ENCODE measurements around the gene TSTD2.

The TSTD2 gene

GRCh38 chr9:97602430-97602829 lies 30.7 kb downstream of the TSTD2 start (continued):
- no peak for TF ChIP-seq CREB5 (CRISPR knock-in tag; IDR thresholded peaks at IDR 0.05; ENCODE audit: low read depth)
- TF ChIP-seq TCF4 (CRISPR knock-in tag; IDR thresholded peaks at IDR 0.05; ENCODE audit: borderline replicate concordance), result no peak

- TF ChIP-seq ZFP3 (CRISPR knock-in tag; IDR thresholded peaks at IDR 0.05), result no peak
- TF ChIP-seq ZNF8 (CRISPR knock-in tag; IDR thresholded peaks at IDR 0.05), result no peak
- TF ChIP-seq PPARA (CRISPR knock-in tag; IDR thresholded peaks at IDR 0.05; ENCODE audit: borderline replicate concordance), result no peak
- no peak for TF ChIP-seq CREB5 (CRISPR knock-in tag; IDR thresholded peaks at IDR 0.05; ENCODE audit: low read depth)
- no peak for TF ChIP-seq SNAI2 (CRISPR knock-in tag; IDR thresholded peaks at IDR 0.05)
- TF ChIP-seq ARNTL (CRISPR knock-in tag; IDR thresholded peaks at IDR 0.05; ENCODE audit: borderline replicate concordance, low read depth), result no peak
- TF ChIP-seq BACH2 (CRISPR knock-in tag; IDR thresholded peaks at IDR 0.05; ENCODE audit: borderline replicate concordance), result no peak
- TF ChIP-seq GLIS3 (CRISPR knock-in tag; IDR thresholded peaks at IDR 0.05), result no peak
- no peak for TF ChIP-seq ZNF565 (CRISPR knock-in tag; conservative IDR thresholded peaks at IDR 0.05; ENCODE audit: low read depth)
- no peak for TF ChIP-seq ESRRG (CRISPR knock-in tag; IDR thresholded peaks at IDR 0.05)
- TF ChIP-seq, protein P1, sequence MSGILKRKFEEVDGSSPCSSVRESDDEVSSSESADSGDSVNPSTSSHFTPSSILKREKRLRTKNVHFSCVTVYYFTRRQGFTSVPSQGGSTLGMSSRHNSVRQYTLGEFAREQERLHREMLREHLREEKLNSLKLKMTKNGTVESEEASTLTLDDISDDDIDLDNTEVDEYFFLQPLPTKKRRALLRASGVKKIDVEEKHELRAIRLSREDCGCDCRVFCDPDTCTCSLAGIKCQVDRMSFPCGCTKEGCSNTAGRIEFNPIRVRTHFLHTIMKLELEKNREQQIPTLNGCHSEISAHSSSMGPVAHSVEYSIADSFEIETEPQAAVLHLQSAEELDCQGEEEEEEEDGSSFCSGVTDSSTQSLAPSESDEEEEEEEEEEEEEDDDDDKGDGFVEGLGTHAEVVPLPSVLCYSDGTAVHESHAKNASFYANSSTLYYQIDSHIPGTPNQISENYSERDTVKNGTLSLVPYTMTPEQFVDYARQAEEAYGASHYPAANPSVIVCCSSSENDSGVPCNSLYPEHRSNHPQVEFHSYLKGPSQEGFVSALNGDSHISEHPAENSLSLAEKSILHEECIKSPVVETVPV (CRISPR knock-in tag; IDR thresholded peaks at IDR 0.05), result no peak
- TF ChIP-seq ISL1 (CRISPR knock-in tag; IDR thresholded peaks at IDR 0.05), result no peak
- no peak for TF ChIP-seq TCF4 (CRISPR knock-in tag; IDR thresholded peaks at IDR 0.05; ENCODE audit: borderline replicate concordance)
- no peak for TF ChIP-seq OSR1 (CRISPR knock-in tag; IDR thresholded peaks at IDR 0.05)
- no peak for TF ChIP-seq POU6F1 (CRISPR knock-in tag; IDR thresholded peaks at IDR 0.05; ENCODE audit: borderline replicate concordance, low read depth)
- no peak for TF ChIP-seq TSHZ2 (CRISPR knock-in tag; IDR thresholded peaks at IDR 0.05)
- no peak for TF ChIP-seq CSDC2 (CRISPR knock-in tag; IDR thresholded peaks at IDR 0.05)
- TF ChIP-seq ZFP30 (CRISPR knock-in tag; IDR thresholded peaks at IDR 0.05), result no peak
- no peak for ATAC-seq
These were observed 31.8 kb downstream of the TSTD2 start for GRCh38 chr9:97601228-97601898.

- no peak for ATAC-seq
- TF ChIP-seq GLIS3 (CRISPR knock-in tag; IDR thresholded peaks at IDR 0.05) (no peak), TCF4 (CRISPR knock-in tag; IDR thresholded peaks at IDR 0.05; ENCODE audit: borderline replicate concordance) (no peak), TOX (CRISPR knock-in tag; IDR thresholded peaks at IDR 0.05; ENCODE audit: borderline replicate concordance) (no peak), OSR1 (CRISPR knock-in tag; IDR thresholded peaks at IDR 0.05) (no peak), ZNF8 (CRISPR knock-in tag; IDR thresholded peaks at IDR 0.05) (no peak), CSDC2 (CRISPR knock-in tag; IDR thresholded peaks at IDR 0.05) (no peak), TSHZ2 (CRISPR knock-in tag; IDR thresholded peaks at IDR 0.05) (no peak), POU6F1 (CRISPR knock-in tag; IDR thresholded peaks at IDR 0.05; ENCODE audit: borderline replicate concordance, low read depth) (no peak), ZC3H10 (CRISPR knock-in tag; IDR thresholded peaks at IDR 0.05) (no peak), ZFP30 (CRISPR knock-in tag; IDR thresholded peaks at IDR 0.05) (no peak), ISL1 (CRISPR knock-in tag; IDR thresholded peaks at IDR 0.05) (no peak), ZFP3 (CRISPR knock-in tag; IDR thresholded peaks at IDR 0.05) (no peak), ARNTL (CRISPR knock-in tag; IDR thresholded peaks at IDR 0.05; ENCODE audit: borderline replicate concordance, low read depth) (no peak), PPARA (CRISPR knock-in tag; IDR thresholded peaks at IDR 0.05; ENCODE audit: borderline replicate concordance) (no peak)
These were observed 32.5 kb downstream of the TSTD2 start for GRCh38 chr9:97600531-97601227.
